Measurements from ENCODE around the gene TTC27.
"Not testable (repeated sequence)": the region's sequence is repeated elsewhere in the genome, so short reads cannot be mapped to it uniquely, and the experiment has no call there.

The TTC27 gene

DNA sequence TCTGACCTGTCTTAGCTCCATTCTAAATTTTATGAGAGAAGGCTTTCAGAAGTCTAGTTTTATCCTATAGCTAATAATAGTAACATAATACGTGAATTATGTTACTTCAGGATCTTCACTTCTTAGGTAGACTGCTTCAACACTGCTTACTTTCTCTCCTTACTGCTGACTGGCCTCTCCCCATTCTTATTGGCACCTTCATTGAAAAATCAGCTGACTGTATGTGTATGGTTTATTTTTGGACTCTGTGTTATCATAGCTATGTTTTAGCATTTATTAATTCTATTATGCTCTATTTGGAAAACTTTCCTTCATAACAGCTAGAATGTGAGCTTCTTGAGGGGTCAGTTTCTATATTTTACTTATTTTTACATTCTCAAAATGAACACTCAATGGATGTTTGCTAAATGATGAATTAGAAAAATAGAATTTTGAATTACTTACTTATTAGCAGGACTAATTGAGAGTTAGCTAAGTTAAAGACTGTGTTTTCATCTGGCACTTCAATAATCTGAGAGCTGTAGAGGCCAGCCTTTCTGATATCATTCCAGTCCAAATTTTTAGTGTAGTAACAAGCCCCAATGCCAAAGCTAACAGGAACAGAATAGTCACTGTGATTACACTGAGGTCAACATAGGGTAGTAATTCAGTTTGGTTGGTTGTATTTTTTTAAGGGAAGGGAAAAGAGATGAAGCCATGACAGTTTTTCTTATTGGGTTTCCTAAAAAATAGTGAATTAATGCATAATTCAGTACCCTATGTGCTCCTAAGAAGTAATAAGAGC lies 92.3 kb downstream of the TTC27 start:
- DNase-seq, result no peak

DNA sequence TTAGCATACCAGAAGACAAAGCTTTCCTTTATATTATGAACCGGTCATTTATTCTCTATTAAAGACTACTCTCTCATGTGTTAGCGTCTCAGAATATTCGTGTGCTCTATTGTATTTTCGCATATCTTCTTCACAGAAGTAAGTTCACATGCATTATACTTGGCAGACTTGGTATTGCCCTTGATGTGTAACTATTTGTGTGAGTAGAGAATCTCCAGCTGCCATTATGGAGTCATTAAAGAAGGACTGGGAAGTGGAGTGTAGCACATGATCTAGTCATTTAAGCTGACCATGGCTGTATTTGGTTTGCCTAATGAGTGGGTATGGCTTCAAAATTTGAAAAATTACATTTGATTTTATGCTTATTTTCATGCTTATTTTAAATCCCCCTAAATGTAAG lies 92.9 kb downstream of the TTC27 start:
- no peak for DNase-seq

DNA sequence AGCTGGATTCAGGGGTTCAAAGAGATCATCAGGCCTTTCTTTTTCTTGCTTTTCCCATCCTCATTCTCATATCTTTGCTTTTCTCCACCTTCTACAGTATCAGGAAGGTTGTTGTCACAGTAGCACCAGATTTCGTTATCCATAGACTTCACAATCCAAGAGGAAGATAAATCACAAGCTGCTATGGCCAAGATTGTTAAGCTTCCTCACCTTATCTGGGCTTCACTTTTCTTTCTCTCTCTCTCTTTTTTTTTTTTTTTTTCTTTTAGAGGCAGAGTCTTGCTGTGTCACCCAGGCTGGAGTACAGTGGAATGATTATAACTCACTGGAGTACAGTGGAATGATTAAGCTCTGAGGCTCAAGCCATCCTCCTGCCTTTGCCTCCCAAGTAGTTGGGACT lies 93.5 kb downstream of the TTC27 start:
- DNase-seq, result no peak

DNA sequence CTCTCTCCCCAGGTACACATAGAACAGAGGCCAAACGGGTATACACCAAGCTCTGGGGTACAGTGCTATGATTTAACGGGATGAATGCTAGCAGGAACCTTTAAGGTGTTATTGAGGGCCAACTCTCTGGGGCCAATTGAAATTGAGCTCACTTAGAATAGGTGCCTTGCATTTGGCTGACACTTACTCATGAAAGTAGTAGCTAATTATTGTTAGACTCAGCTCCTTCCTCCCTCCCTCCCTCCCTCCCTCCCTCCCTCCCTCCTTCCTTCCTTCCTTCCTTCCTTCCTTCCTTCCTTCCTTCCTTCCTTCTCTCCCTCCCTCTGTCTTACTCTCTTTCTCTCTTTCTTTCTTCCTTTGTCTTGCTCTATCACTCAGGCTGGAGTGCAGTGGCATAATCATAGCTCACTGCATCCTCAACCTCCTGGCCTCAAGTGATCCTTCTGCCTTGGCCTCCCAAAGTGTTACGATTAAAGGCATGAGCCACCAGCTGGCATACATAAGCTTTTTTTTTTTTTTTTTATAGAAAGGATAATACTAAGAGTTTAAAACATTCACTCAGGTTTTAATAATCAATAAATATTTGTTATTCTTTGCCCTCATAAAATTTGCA lies 95.7 kb downstream of the TTC27 start:
- no peak for DNase-seq

DNA sequence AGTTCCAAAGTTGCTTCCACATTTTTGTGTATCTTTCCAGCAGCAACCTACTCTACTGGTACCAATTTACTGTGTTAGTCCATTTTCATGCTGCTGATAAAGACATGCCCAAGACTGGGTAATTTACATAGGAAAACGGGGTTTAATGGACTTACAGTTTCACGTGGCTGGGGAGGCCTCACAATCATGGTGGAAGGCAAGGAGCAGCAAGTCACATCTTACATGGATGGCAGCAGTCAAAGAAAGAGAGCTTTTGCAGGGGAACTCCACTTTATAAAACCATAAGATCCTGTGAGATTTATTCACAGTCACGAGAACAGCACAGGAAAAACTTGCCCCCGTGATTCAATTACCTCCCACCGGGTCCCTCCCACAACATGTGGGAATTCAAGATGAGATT lies 98.8 kb downstream of the TTC27 start:
- not testable (repeated sequence) for DNase-seq

DNA sequence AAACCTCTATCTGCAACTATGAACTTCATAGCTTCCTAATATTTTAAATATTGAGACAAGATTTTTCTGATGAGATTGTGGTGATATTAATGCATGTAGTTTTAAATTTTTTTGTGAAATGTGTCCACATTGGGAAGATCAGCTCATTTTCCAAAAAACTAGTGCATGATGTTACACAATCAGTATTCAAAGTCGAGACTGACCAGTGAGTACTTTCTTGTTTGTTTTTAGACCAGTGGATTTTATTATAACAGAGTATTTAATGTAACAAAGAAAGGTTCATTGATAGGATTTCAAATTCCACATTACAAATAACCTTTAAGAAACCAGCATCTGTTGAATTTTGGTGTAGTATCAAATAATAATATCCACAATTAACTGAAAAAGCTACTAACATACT lies 99.3 kb downstream of the TTC27 start:
- no peak for DNase-seq

DNA sequence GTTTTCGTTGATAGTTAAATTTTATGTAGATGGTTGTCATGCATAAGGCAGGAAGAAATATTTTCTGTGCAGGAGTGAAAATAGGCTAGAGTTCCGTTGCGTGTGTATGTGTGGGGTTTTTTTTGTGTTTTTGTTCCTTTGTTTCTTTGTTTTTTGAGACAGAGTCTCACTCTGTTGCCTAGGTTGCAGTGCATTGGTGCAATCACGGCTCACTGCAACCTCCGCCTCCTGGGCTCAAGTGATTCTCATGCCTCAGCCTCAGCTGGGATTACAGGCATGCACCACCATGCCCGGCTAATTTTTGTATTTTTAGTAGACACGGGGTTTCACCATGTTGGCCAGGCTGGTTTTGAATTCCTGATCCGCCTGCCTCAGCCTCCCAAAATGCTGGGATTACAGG lies 103.1 kb downstream of the TTC27 start:
- DNase-seq, result not testable (repeated sequence)

DNA sequence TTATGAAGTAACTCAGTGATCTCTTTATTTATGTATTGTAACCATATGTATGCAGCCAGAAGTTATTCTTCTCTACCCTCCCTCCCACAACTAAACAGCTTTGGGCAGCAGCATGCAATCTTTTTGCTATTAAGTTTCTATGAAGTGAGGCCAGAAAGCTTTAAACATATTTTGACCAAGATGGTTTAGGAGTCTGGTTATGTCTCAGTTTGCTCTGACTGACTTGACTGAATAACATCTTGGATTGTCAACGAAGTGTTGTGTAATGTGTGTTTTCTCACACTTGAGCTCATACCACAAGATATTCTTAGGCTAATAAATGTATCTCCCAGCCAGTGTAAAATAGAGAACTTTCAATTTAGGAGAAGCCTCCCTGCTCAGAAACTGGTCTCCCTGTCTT lies 104.3 kb downstream of the TTC27 start:
- no peak for DNase-seq

DNA sequence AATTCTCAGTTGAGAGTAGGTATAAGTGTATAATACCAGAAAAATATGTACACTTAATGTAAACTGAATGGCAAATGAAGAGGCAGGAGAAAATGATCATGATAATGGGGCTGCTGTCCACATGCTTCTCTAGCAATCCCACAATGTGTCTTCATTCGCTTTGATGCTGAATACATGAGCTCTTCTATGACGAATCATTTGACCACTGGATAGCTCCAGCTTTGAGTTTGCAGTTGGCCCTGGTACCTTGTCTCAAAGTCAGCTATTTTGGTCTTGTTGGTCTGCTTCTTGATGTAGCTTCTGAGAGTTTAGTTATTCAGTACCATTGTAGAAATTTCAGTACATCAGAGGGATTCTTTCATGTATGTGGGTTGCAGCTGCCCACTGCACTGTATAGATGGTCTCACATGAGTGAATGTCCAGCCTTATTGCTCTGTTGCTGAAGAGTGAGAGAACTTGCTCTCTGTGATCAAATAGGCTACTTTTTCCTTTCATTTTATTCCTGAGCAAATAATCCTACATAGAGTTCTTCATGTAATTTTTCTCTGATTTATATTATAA lies 105.1 kb downstream of the TTC27 start:
- DNase-seq, result no peak

DNA sequence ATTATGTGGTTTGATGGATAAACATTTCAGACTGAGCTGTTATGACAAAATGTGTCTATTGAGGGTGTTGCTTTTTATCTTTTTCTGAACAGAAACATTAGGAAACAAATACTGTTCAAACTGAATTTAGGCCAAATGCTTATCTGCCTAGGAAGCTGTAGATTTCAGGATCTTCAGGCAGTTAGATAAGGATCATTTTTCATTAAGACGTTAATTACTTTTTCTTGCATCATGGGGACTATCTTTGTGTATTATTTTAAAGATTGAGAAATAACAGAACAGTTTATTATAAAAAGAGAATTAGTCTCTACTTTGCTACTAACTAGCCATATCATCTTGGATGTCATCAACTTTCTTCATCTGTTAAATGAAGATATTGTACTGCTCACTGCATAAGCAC lies 107.5 kb downstream of the TTC27 start:
- DNase-seq, result no peak

DNA sequence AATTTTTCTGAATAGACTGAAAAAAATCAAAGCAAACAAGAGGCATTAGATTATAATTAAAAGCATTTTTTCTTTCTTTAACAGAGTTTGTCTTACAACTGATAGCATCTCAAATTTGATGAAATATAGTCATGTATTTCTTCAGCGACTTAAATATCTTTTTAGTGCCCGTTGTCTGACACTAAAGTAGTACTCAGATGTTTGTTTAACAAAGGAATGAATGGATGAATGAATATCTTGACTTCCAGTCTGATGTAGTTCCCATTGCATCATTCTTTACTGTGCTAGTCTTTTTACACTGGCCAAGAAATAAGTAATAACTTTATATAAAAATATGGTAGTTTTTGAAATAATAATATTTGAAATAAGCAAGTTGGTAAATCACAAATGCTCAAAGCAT lies 111.1 kb downstream of the TTC27 start:
- no peak for DNase-seq

DNA sequence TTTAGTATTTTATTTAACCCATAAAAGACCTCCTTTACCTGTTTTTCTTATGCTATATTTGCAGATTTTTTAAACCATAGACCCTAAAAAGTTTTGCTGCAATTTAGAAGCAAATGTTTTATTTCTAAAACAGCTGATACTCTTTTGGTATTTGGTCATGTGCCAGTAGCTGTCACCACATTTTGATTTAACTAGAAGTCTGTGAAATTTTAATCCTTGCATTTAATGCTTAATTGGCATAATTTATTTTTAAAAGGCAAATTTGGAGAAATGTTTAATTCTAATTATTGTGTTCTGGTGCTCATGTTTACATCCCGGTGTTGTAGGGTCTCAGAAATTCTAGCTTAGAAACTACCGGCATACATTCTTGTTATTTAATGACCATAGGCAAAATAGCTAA lies 111.8 kb downstream of the TTC27 start:
- no peak for DNase-seq

DNA sequence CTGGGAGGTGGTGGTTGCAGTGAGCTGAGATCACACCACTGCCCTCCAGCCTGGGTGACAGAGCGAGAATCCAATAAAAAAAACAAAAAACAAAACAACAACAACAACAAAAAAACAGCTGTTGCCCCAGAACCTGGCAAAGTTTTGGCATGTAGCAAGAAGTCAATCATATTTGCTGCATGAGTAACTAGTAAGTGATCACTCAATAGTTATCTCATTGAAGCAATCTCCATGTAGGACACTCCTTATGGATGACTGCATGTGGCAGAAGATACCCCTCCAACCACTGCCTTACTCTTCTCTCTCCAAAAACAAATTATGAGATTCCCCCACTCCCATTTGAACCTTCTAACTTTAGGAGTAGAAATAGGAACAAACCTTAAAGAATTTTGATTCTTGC lies 113.7 kb downstream of the TTC27 start:
- no peak for DNase-seq

DNA sequence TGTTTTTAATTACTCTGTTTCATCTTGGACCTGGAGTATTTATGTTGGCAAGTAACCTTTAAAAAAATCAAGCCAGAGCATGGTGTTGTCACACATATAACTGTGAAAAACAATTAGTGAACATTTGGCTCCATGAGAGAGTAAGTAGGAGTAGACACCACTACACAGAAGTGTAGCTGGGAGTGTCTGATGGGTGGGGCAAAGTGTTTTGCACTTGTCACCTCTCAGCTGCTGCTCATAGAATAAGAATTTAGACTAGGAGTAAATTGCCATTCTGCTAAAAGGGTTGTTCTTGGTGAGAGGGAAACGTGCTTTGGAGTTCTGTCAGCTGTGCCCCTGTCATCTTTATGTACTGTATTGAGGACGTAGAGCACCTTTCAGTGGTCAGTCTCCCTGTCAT lies 114.5 kb downstream of the TTC27 start:
- DNase-seq, result no peak

DNA sequence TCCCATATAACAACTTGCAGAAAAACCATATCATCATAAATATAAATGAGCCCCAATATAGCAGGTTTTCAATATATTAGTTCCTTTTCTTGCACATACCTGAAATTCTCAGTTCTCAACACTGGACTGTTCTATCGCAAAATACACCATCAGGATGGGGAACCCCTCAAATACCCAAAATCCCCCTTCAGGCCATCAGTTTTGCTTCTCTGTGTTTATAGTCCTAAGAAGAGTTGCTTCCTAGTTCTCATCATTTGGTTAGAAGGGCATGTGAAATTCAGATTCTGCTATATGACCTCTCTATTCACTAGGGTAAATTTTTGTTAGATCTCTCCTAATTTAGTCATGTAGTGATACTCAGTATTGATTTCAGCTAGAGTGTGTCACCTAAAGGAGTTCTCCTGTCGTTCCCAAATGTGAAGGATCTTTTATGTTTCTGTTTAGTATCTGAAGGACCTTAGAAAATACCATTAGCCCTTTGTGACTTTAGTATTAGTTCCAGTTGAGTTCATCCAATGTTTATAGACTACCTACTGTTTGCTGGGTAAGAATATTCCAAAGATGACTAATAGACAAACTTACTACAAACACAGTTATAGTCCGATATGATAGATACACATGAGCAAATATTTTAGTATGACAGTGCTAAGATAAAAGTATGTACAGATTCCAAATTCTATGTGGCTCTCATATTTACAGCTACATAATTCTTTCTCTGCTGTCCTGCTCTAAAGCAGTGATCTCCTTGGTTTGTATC lies 115.8 kb downstream of the TTC27 start:
- no peak for DNase-seq

DNA sequence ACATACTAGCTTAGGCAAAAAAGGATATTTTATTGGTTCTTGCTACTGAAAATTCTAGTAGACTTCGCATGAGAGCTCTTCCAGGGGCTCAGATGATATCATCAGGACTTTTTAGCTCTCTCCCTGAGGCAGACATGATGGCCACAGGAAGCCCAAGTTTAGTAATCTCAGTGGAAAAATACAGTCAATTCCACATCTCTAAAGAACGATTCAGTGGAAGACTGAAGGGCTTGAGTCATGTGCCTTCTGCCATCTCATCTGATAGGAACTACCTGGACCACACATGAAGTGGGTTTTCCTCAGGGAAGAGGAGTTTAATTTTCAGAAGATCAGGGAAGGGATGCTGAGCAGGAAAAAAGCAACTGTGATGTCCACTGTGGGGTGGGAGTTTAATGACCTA lies 117.3 kb downstream of the TTC27 start:
- no peak for DNase-seq

DNA sequence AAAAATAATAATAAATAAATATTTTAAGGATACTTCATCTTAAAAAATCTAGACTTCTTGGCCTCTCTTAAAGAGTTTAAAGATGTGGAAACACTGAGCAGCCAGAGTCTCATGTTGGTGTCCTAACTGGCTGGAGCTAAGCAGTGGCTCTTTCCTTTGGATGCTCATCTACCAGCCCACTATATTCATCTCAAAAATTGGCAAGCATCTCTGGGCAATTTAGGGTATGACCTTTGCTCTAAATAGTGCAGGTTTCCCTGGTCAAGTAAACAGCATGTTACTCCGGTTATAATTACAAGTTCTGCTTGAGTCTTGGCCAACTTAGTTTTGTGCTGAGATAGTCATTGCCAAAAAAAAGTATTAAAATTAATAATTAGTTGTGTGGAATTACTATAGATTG lies 117.8 kb downstream of the TTC27 start:
- DNase-seq, result no peak

DNA sequence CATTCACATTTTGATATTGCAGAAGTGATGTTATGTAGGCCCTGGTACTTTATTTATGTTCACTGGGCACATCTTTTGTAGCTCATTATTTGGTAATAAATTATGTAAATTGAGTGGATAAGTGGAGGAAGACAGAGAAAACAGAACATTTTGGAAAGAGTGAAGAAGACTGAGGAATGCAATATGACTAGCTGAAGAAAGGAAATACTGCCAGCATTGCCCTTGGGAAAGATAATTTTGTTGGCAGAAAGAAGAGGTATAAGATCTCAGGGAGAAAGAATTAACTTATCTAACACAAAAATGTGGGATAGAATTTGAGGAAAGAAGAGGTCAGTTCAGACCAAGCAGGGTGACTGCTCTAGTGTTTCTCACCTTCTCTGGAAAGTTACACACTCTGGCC lies 118.8 kb downstream of the TTC27 start:
- DNase-seq, result no peak

DNA sequence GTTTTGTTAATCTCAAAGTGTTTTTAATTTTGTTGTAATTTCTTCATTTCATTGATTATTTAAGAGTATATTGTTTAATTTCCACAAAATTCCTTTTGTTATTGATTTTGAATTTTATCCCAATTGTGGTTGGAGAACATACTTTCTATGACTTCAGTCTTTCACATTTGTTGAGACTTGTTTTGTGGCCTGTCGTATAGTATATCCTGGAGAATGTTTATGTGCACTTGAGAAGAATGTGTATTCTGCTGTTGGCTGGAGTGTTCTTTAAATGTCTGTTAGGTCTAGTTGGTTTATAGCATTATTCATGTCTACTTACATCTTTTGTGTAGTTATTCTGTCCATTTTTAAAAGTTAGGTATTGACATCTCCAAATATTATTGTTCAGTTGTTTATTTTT lies 120.3 kb downstream of the TTC27 start:
- no peak for DNase-seq

DNA sequence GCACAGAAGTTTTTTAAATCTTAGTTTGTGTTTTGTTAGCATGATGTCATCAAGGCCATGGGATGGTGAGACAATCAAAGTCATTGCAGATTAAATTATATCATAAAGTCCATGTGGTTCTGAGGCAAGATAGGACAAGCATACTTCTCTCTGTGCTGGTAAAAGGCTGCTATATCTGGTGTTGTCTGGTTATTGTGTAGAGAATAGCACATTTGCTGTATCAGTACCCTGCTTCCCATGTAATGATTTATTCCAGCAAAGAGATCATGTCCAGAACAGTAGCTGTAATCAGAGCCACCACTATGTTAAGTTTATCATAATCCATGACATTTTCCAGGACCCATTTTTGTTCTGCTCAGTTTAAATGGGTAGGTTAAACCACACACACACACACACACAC lies 123.0 kb downstream of the TTC27 start:
- no peak for DNase-seq

DNA sequence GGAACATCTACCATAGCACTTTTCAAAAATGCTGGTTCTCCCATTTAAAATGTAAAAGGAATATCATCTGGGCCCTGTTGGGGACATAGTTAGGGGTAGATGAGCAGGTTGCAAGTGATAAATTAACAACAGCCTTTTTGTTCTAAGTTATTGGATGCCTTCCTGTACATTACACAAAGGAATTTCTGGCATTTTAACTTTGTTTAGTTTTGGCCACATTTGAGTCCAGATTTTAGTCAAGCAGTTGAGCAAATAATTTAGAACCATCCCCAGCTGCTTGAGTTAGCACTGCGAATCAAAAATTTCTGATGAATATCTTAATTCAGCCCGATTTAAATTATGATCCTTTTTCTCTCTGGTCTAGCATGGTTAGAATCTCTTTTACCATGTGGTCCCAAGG lies 124.4 kb downstream of the TTC27 start:
- DNase-seq, result no peak

DNA sequence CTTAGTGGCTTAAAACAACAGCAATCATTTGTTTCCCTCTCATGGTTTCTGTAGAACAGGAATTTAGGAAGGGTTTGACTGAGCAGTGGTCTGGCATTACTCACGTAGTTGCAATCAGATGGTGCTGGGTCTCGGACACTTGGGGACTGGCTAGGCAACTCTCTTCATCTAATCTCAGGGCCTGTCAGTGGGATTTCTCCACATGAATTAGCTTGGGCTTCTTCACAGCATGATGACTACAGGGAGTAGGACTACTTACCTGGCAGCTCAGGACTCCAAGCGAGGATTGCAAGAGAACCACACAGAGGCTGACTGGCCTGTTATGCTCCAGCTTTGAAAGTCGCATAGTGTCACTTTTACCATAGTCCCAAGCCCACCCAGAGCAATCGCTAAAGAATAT lies 125.1 kb downstream of the TTC27 start:
- DNase-seq, result no peak

Data from anterior cingulate cortex (tissue), 58 donors.